ENCODE measurements around the gene PDGFB.

PDGFB gene

DNA sequence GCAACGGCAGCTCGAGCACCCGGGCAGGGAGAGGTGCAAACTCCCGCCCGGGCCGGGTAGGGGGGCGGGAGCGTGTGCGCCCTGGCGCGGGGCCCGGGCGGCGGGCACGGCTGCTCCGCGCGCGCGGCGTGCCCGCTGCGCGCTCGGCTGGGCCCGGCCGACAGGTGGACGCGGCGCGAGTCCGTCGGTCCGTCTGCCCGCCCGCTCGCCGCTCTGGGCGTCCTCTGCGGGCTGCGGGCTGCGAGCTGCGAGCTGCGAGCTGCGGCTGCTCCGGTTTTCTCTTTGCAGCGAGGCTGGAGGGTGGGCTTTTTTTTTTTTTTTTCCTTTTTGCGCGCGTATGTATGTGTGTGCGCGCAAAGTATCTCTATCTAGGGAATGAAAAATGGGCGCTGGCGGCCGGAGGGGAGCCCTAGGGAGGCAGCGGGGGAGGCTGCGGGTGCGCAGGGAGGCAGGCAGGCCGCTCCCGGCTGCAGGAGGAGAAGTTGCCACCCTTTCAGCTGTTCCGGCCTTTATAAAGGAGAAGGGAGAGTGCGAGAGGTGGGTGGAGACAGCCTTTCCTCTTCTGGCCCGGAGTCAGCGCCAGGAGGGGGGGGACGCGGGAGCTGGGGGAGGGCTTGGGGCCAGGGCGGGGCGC is at the start of gene PDGFB:
PDGFB (minus strand) TSS at position 487 of the 634 bp plus-strand sequence. CDS start 1,019 bp downstream, outside the sequence.
- no peak for DNase-seq (ENCODE audit: low spot score)

DNA sequence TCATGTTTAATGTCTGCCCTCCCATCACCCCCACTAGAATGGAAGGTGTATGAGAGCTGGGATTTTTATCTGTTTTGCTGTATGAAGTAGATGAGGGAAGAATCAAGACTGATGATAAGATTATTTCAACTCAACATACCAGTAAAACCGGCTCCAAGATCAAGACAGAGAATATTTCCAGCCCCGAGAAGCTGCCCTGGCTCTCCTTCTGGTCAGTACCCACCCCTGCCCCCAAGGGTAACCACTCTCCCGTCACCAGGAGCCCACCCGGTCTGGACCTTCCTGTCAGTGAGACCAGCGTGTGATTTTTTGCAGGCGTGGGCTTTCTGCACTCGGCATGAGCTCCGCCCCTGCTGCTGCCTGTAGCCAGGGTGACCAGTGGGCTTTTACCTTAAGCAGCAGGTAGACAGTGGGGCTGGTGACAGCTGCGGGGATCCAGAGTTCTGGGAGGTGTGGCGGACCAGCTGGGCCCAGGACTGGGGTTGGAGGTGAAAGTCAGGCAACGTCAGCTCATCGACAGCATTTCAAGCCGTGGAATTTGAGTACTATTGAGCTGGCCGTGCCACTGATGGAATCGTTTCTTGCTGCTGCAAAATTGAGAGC is 49.1 kb upstream of the PDGFB start:
- DNase-seq (ENCODE audit: low spot score) = no peak

DNA sequence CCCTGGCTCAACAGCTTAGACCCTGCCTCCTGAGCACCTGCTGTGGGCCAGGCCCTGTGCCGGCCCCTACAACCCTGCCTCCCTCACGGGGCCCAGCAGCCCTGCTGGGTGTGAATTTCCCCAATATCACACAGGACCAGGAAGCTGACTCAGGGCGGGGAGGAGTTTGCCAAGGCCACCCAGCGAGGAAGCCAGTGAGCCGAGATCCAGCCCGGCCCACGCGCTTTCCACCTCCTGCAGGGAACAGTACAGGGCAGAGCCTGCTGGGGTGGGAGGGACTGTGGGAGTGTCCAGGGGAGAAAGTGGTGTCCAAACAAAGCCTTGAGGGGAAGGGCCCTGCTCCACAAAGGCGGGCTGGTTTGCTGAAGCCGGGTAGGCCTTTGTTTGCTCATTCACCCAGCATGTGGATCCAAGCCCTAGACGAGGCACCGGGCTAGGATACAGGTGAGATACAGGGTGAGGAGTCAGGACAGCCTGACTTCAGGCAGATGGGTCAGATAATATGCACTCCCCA is 47.8 kb upstream of the PDGFB start:
- DNase-seq (ENCODE audit: low spot score) = peak; percentile 95

DNA sequence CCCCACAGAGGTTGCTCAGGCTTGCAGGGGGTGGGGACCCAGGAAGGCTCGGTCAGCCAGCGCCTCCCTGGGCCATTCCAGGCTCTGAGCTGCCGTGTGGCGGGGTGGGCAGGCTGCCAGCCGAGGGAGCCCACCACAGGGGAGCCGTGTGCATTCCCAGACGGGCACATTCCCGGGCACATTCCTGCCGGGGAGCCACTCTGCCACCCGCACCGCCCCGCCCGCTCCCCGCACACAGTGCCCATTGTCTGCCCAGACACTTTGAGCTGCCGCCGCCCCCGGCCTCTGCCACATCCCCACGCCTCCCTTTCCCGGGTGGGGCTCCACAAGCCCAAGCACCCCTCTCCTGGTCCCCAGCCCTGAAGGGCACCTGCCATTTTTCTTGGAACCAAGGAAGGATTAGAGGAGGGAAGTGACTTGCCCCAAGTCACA is 47.3 kb upstream of the PDGFB start:
- DNase-seq (ENCODE audit: low spot score) = no peak

GRCh38 chr22:39291523-39291922 is 46.7 kb upstream of the PDGFB start:
- no peak for DNase-seq (ENCODE audit: low spot score)

DNA sequence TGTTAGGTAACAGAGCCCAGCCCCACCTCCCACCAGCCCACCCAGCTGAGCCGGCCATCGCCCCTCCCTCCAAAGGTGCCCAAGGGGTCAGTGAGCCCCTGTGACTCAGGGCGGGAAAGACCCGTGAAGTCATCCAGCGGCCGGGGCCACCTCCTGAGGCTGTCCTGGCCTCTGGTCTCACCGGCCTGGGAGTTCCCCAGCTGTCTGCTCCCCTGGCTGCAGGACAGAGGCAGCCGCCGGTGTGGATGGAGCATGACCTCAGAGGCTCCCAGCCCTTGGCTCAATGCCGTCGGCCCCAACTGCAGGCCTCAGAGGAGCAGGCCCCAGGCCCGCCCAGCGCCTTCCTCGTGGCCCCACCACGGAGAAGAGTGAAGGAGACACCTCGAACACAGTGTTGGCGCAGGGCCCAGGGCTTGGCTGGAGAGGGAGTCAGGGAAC is 46.0 kb upstream of the PDGFB start:
- DNase-seq (ENCODE audit: low spot score) = peak; percentile 59

DNA sequence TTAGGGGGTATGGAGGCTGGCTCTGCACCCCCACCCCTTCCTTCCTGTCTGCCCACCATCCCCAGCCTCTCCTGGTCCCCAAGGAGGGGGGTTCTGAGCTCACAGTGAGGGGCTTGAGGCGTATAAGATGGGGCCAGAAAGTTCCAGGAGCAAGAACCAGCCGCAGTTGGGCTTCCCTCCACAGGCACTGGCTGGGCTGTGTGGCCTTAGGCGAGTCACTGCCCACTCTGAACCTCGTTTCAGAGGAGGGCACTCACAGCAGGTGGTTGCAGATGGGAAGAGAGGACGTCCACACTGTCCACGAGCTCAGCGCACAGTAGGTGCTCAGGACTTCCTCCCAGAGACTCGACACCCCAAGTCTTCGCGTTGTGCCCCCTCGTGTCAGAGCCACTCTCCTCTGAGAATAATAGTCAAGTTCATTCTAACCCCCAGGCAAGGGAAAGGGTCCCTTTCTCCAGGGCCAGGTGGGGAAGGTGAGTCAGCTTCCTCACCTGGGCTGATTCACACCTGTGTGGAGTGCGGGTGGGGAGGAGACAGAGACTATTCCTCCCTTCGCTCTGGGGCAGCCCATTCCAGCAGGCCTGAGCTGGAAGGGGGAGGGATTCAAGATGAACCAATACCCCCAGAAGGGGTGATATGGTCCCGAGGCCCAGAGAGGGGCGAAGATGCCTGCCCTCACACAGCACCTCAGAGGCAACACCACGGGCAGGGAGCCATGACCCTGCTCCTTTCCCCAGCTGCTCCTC is 45.4 kb upstream of the PDGFB start:
- no peak for DNase-seq (ENCODE audit: low spot score)

DNA sequence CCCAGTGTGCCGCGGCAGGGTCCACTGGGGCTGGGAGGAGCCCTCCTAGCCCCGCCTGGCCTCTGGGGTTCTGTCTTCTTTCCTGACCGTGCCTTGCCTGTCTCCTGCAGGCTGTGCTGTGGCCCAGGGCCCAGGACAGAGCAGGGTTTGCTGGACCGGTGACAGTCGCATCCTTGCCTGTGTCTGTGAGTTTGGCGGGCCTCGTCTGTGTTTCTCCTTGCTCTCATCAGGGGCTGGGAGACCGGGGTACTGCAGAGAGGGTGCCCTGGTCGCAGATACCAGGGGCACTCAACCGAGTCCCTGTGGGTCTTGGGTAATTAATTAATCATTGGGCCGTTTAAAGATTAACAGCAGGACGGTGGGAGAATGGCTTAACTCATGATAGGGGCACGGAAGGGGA is 44.8 kb upstream of the PDGFB start:
- no peak for DNase-seq (ENCODE audit: low spot score)

DNA sequence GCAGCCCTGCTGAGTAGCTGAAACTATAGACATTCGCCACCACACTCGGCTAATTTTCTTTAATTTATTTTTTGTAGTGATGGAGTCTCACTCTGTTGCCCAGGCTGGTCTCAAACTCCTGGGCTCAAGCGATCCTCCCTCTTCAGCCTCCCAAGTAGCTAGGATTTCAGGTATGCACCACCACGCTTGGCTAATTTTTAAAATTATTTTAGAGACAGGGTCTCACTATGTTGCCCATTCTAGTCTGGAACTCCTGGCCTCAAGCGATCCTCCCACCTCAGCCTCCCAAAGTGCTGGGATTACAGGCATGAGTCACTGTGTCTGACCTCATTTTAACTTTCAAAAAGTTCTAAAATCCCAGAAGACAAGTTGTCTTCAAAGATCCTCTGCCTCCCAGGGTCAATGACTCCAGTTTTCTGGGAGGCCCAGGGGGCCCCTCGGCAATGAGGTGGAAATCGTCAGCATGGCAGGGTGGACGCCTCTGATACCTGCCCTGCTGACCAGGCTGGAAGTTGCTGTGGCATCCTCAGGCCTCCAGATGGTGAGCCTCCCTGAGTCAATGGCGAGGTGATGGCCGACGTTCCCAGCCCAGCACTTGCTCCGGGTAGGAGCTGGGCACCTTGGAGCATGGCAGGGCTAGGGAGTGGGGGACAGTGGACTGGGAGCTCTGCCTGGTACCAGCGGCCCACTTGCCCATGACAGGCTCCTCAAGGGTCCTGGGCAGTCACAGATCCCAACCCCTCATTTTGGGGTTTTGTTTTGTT is 43.5 kb upstream of the PDGFB start:
- DNase-seq (ENCODE audit: low spot score) = no peak

- no peak for DNase-seq (ENCODE audit: low spot score)
These were observed 42.4 kb upstream of the PDGFB start for GRCh38 chr22:39287076-39287725.

- DNase-seq (ENCODE audit: low spot score) = no peak
These were observed 40.2 kb upstream of the PDGFB start for GRCh38 chr22:39284983-39285382.

DNA sequence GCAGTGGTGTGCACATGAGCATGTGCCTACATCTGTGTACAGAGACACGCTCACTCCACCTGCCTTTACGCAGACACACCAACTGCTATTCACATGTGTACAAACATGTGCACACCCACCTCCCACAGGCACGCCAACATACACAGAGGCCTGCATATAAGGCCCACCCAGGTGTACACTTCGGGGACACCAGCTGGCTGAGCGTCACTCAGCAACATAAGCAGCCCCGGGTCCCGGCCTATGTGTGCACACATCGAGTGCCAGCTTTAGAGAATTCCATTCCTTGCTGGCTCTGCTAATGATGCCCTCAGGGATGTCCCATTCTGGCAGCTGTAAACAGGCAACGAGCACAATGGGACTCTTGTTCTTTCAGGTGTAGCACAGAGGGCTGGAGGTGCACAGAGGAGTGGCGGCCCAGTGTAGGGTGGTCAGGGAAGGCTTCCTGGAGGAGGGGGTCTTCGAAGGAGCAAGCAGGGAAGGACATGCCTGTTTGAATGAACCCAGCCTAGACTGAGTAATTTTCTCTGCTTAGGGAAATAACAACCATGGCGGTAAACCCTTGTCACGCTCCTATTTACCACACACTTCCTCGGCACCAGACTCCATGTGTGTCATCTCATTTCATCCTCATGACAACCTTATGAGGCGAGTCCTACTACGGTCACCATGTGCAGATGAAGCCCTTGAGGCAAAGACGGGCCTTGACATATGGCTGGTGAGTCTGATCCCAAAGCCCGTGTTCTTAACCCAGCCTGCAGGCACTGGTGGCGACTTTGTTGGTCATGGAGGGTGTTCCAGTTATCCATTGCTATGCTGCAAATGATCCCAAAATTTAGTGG is 39.6 kb upstream of the PDGFB start:
- DNase-seq (ENCODE audit: low spot score) = no peak

GRCh38 chr22:39283322-39284141 is 38.8 kb upstream of the PDGFB start:
- DNase-seq (ENCODE audit: low spot score) = no peak

DNA sequence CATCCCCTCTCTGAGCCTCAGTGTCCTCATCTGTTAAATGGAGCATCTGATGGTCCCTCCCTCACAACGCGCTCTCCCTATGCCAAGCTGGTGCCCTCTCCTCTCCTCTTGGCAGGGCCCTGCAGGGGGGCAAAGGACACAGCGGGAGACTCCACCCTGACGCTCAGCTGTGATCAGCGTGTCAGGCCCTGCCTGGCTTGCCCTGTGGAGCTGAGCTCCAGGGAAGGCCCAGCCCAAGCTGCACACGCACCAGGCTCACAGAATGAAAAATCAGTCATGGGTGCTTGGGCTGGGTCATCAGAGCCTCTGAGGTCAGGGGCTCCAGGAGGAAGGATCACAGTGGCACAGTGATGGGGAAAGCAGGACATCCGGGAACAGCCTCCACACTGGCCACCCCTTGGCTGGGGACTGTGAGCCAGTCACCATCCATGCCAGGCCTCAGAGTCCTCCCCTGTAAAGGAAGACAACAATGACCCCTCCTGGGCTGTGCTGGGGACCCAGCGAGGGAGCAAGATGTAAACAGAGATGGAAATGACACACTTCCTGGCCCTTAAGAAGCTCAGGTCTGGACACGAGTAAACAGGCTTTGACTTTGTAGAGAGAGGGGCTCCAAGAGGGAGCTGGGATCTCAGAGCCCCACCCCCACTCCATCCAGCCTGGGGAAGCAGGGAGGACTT is 38.0 kb upstream of the PDGFB start:
- DNase-seq (ENCODE audit: low spot score) = no peak

GRCh38 chr22:39281126-39281525 is 36.3 kb upstream of the PDGFB start:
- DNase-seq (ENCODE audit: low spot score) = no peak

GRCh38 chr22:39280250-39280649 is 35.5 kb upstream of the PDGFB start:
- DNase-seq (ENCODE audit: low spot score) = no peak

GRCh38 chr22:39279170-39279850 is 34.5 kb upstream of the PDGFB start:
- no peak for DNase-seq (ENCODE audit: low spot score)

- peak; percentile 84 for DNase-seq (ENCODE audit: low spot score)
These were observed 33.3 kb upstream of the PDGFB start for GRCh38 chr22:39278040-39278439.

- no peak for DNase-seq (ENCODE audit: low spot score)
These were observed 32.4 kb upstream of the PDGFB start for GRCh38 chr22:39277142-39277607.
